Measurements from ENCODE around the gene PLAC9. TPM values are rescaled to one million over a fixed set of nuclear protein-coding genes. Genes with fewer than 3 reads are reported as not detected.
"Not testable (repeated sequence)": the region's sequence is repeated elsewhere in the genome, so short reads cannot be mapped to it uniquely, and the experiment has no call there.

The PLAC9 gene
- not detected for total RNA-seq

GRCh38 chr10:80132299-80133139 is at the start of gene PLAC9:
PLAC9 (plus strand) TSS chr10:80132730; CDS start chr10:80132763, 33 bp downstream.
- intact Hi-C loops (cut with micrococcal nuclease): no loop called here
- H3K36me3 Mint-ChIP-seq: no peaks in the 10 kb centered on the region

GRCh38 chr10:80090121-80090520 is 42.4 kb upstream of the PLAC9 start:
- intact Hi-C loops (cut with micrococcal nuclease): no loop called here
- Mint-ChIP-seq H3K9me3 (no peaks in the 10 kb centered on the region), H3K36me3 (no peaks in the 10 kb centered on the region), H3K4me1 (ENCODE audit: low read depth) (no peaks in the 10 kb centered on the region), H3K27ac (no peak overlapping the region), H3K27me3 (no peaks in the 10 kb centered on the region), H3K4me3 (no peak overlapping the region)
- ChIA-PET CTCF (no interaction called here), POLR2A (no interaction called here)
- no peak for DNase-seq

More at GRCh38 chr10:80132299-80133139, at the start of gene PLAC9:
- no peak for DNase-seq
- Mint-ChIP-seq H3K4me1 (ENCODE audit: low read depth) (peaks cover 3% of the 10 kb centered on the region), H3K4me3 (peak within 1 kb of the TSS; percentile 4), H3K27ac (no peak within 1 kb of the TSS), H3K27me3 (peaks cover 25% of the 10 kb centered on the region), H3K9me3 (no peaks in the 10 kb centered on the region)
- ChIA-PET POLR2A (no interaction called here), CTCF (interaction anchor here (1.4 to 4.4 kb wide), 3 partner anchors 11 to 74 kb away, joined by 6 to 54 read pairs (median 9); no protein-coding TSS in a partner anchor)

GRCh38 chr10:80094231-80094630 is 38.3 kb upstream of the PLAC9 start:
- ChIA-PET CTCF (no interaction called here), POLR2A (no interaction called here)
- Mint-ChIP-seq H3K4me1 (ENCODE audit: low read depth) (no peaks in the 10 kb centered on the region), H3K4me3 (no peak overlapping the region), H3K9me3 (no peaks in the 10 kb centered on the region), H3K27ac (no peak overlapping the region), H3K36me3 (no peaks in the 10 kb centered on the region), H3K27me3 (peaks cover 2% of the 10 kb centered on the region)
- DNase-seq: no peak
- intact Hi-C loops (cut with micrococcal nuclease): no loop called here

- H3K36me3 Mint-ChIP-seq; CTCF ChIA-PET; H3K4me3 Mint-ChIP-seq; POLR2A ChIA-PET; intact Hi-C loops (cut with micrococcal nuclease); DNase-seq; H3K27me3 Mint-ChIP-seq; H3K4me1 Mint-ChIP-seq (ENCODE audit: low read depth); H3K9me3 Mint-ChIP-seq; H3K27ac Mint-ChIP-seq: not testable (repeated sequence)
Measured at GRCh38 chr10:80098272-80098671, 34.3 kb upstream of the PLAC9 start.

- H3K9me3 Mint-ChIP-seq, CTCF ChIA-PET: not testable (repeated sequence)
Measured at GRCh38 chr10:80099295-80099694, 33.2 kb upstream of the PLAC9 start.

GRCh38 chr10:80100116-80100515 is 32.4 kb upstream of the PLAC9 start:
- intact Hi-C loops (cut with micrococcal nuclease): no loop called here
- no peak overlapping the region for H3K27ac Mint-ChIP-seq
- H3K9me3 Mint-ChIP-seq: no peaks in the 10 kb centered on the region
- H3K27me3 Mint-ChIP-seq: peaks cover 2% of the 10 kb centered on the region
- ChIA-PET POLR2A (no interaction called here), CTCF (no interaction called here)
- no peak for DNase-seq
- H3K36me3 Mint-ChIP-seq: no peaks in the 10 kb centered on the region
- H3K4me3 Mint-ChIP-seq: no peak overlapping the region
- peaks cover 14% of the 10 kb centered on the region for H3K4me1 Mint-ChIP-seq (ENCODE audit: low read depth)

More at GRCh38 chr10:80099295-80099694, 33.2 kb upstream of the PLAC9 start:
- H3K27ac Mint-ChIP-seq; H3K36me3 Mint-ChIP-seq; H3K4me1 Mint-ChIP-seq (ENCODE audit: low read depth); H3K4me3 Mint-ChIP-seq; POLR2A ChIA-PET; intact Hi-C loops (cut with micrococcal nuclease); DNase-seq; H3K27me3 Mint-ChIP-seq: not testable (repeated sequence)

- peaks cover 14% of the 10 kb centered on the region for H3K4me1 Mint-ChIP-seq (ENCODE audit: low read depth)
Measured at GRCh38 chr10:80100861-80101695, 31.5 kb upstream of the PLAC9 start.

GRCh38 chr10:80104066-80104926 is 28.2 kb upstream of the PLAC9 start:
- Mint-ChIP-seq H3K4me3 (no peak overlapping the region), H3K9me3 (peaks cover 18% of the 10 kb centered on the region), H3K27me3 (no peaks in the 10 kb centered on the region), H3K27ac (no peak overlapping the region), H3K4me1 (ENCODE audit: low read depth) (peaks cover 14% of the 10 kb centered on the region), H3K36me3 (peaks cover 9% of the 10 kb centered on the region)
- DNase-seq: peak; percentile 25
- ChIA-PET POLR2A (interaction anchor here (1.4 kb wide), 1 partner anchor 25 kb away, joined by 4 read pairs; no protein-coding TSS in a partner anchor), CTCF (no interaction called here)
- intact Hi-C loops (cut with micrococcal nuclease): no loop called here

More at GRCh38 chr10:80100861-80101695, 31.5 kb upstream of the PLAC9 start:
- intact Hi-C loops (cut with micrococcal nuclease): no loop called here
- no peaks in the 10 kb centered on the region for H3K36me3 Mint-ChIP-seq
- no peaks in the 10 kb centered on the region for H3K9me3 Mint-ChIP-seq
- no peak for DNase-seq
- peaks cover 1% of the 10 kb centered on the region for H3K27me3 Mint-ChIP-seq
- POLR2A ChIA-PET: no interaction called here
- H3K4me3 Mint-ChIP-seq: no peak overlapping the region
- CTCF ChIA-PET: no interaction called here
- H3K27ac Mint-ChIP-seq: no peak overlapping the region

GRCh38 chr10:80108576-80109239 is 23.8 kb upstream of the PLAC9 start:
- Mint-ChIP-seq H3K4me1 (ENCODE audit: low read depth) (peaks cover 28% of the 10 kb centered on the region), H3K4me3 (no peak overlapping the region), H3K27ac (no peak overlapping the region), H3K27me3 (no peaks in the 10 kb centered on the region), H3K36me3 (peaks cover 9% of the 10 kb centered on the region), H3K9me3 (peaks cover 21% of the 10 kb centered on the region)
- intact Hi-C loops (cut with micrococcal nuclease): no loop called here
- POLR2A ChIA-PET: interaction anchor here (0.7 kb wide), 1 partner anchor 317 kb away, joined by 3 read pairs; no protein-coding TSS in a partner anchor
- CTCF ChIA-PET: interaction anchor here (1.4 kb wide), 1 partner anchor 61 kb away, joined by 4 read pairs; no protein-coding TSS in a partner anchor
- no peak for DNase-seq

- Mint-ChIP-seq H3K36me3 (peaks cover 9% of the 10 kb centered on the region), H3K4me1 (ENCODE audit: low read depth) (peaks cover 15% of the 10 kb centered on the region), H3K4me3 (no peak overlapping the region), H3K27ac (peak overlapping the region; percentile 18), H3K9me3 (peaks cover 21% of the 10 kb centered on the region), H3K27me3 (no peaks in the 10 kb centered on the region)
- CTCF ChIA-PET: no interaction called here
- POLR2A ChIA-PET: interaction anchor here (1.3 kb wide), 1 partner anchor 32 kb away, joined by 3 read pairs; no protein-coding TSS in a partner anchor
- intact Hi-C loops (cut with micrococcal nuclease): loop anchor here (1.0 kb wide), 1 partner anchor 36 kb away; no protein-coding TSS in a partner anchor
- no peak for DNase-seq
Measured at GRCh38 chr10:80110986-80111385, 21.5 kb upstream of the PLAC9 start.

- peaks cover 4% of the 10 kb centered on the region for H3K27me3 Mint-ChIP-seq
- no peak overlapping the region for H3K4me3 Mint-ChIP-seq
- DNase-seq: no peak
- no peaks in the 10 kb centered on the region for H3K9me3 Mint-ChIP-seq
- H3K27ac Mint-ChIP-seq: no peak overlapping the region
- ChIA-PET CTCF (interaction anchor here (0.6 to 1.5 kb wide), 6 partner anchors 12 to 1182 kb away, joined by 3 to 6 read pairs (median 4); no protein-coding TSS in a partner anchor), POLR2A (interaction anchor here (0.8 kb wide), 1 partner anchor 40 kb away, joined by 3 read pairs; no protein-coding TSS in a partner anchor)
- intact Hi-C loops (cut with micrococcal nuclease): no loop called here
- no peaks in the 10 kb centered on the region for H3K4me1 Mint-ChIP-seq (ENCODE audit: low read depth)
- no peaks in the 10 kb centered on the region for H3K36me3 Mint-ChIP-seq
Measured at GRCh38 chr10:80118669-80119068, 13.9 kb upstream of the PLAC9 start.

Measured in activated CD4-positive, alpha-beta memory T cell treated with anti-CD3 and anti-CD28 coated beads for 36 hours (primary cell).